ENCODE measurements around the gene EFNA2. TPM values are rescaled to one million over a fixed set of nuclear protein-coding genes. Genes with fewer than 3 reads are reported as not detected.
A peak's percentile ranks its signal among the peaks of the same experiment; 100 is the strongest.

Gene EFNA2
- total and polyA plus RNA-seq, 5 experiments from 2014 or later: not detected

GRCh38 chr19:1250437-1251260 lies 35.0 kb upstream of the EFNA2 start:
- Mint-ChIP-seq H3K36me3 (peaks cover 0 to 18% (median 0%) of the 10 kb centered on the region in 3 donors), H3K4me3 (peak overlapping the region; percentile 88 to 96 (median 94)), H3K9me3 (no peaks in the 10 kb centered on the region), H3K27ac (peak overlapping the region in 9 of 10 donors; percentile 90 to 97 (median 94)), H3K27me3 (peaks cover 0 to 3% (median 0%) of the 10 kb centered on the region in 5 donors), H3K4me1 (peaks cover 10 to 26% (median 17%) of the 10 kb centered on the region in 4 donors)
- ATAC-seq (peak; percentile 8), DNase-seq (peak in 9 of 10 donors; percentile 62 to 89 (median 74))
- POLR2A ChIA-PET: interaction anchor here (0.6 to 13.6 kb wide), 6 partner anchors 14 to 248 kb away, joined by 3 to 480 read pairs (median 6); partner anchors contain the start of genes CIRBP and FAM174C

GRCh38 chr19:1251330-1252220 lies 34.1 kb upstream of the EFNA2 start:
- Mint-ChIP-seq H3K27me3 (peaks cover 0 to 3% (median 0%) of the 10 kb centered on the region in 5 donors), H3K4me1 (peaks cover 10 to 33% (median 21%) of the 10 kb centered on the region in 4 donors), H3K4me3 (peak overlapping the region; percentile 88 to 96 (median 94)), H3K36me3 (peaks cover 0 to 24% (median 0%) of the 10 kb centered on the region in 3 donors), H3K27ac (peak overlapping the region; percentile 87 to 97 (median 94)), H3K9me3 (no peaks in the 10 kb centered on the region)
- ATAC-seq: peak in 1 of 2 donors; percentile 6
- POLR2A ChIA-PET: interaction anchor here (0.6 to 13.6 kb wide), 6 partner anchors 13 to 176 kb away, joined by 3 to 480 read pairs (median 6); partner anchors contain the start of genes CIRBP and FAM174C
- DNase-seq: peak in 9 of 10 donors; percentile 54 to 84 (median 61)

DNA sequence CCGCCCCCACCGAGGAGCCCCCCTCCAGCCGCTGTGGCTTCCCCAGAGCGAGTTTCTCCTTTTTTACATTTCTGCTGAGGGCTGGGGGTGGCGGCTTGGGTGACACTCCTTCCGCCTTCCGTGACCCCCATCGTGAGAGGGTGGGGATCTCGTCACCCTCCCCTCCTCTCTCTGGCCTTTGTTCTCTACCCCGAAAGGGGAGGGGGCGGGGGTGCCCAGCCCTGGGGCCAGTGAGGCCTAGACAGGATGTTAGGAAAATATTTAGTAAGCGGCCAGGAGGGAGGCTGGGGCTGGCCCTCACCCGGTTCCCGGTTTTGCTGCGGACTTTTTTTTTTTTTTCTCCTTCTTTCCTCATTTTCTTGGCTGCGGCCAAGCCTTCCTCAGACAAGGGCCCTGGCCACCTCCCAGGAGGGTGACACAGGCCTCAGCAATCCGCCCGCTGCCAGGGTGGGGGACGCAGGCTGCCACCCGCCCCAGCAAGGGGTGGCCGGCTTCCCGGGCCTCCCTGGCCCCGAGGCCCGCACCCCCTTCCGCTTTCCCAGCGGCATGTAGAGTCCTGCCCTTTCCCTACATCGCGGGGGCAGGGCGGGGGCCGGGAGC lies 33.4 kb upstream of the EFNA2 start:
- Mint-ChIP-seq H3K27me3 (peaks cover 0 to 3% (median 0%) of the 10 kb centered on the region in 5 donors), H3K4me1 (peaks cover 10 to 36% (median 23%) of the 10 kb centered on the region in 4 donors), H3K36me3 (peaks cover 0 to 28% (median 0%) of the 10 kb centered on the region in 3 donors), H3K27ac (peak overlapping the region; percentile 66 to 97 (median 90)), H3K9me3 (no peaks in the 10 kb centered on the region), H3K4me3 (peak overlapping the region; percentile 88 to 96 (median 94))
- ATAC-seq: peak; percentile 8 to 10
- POLR2A ChIA-PET: interaction anchor here (0.6 to 13.6 kb wide), 13 partner anchors 8 to 247 kb away, joined by 3 to 480 read pairs (median 6); partner anchors contain the start of genes CIRBP, FAM174C and RNU6-2
- peak; percentile 46 to 88 (median 71) for DNase-seq

DNA sequence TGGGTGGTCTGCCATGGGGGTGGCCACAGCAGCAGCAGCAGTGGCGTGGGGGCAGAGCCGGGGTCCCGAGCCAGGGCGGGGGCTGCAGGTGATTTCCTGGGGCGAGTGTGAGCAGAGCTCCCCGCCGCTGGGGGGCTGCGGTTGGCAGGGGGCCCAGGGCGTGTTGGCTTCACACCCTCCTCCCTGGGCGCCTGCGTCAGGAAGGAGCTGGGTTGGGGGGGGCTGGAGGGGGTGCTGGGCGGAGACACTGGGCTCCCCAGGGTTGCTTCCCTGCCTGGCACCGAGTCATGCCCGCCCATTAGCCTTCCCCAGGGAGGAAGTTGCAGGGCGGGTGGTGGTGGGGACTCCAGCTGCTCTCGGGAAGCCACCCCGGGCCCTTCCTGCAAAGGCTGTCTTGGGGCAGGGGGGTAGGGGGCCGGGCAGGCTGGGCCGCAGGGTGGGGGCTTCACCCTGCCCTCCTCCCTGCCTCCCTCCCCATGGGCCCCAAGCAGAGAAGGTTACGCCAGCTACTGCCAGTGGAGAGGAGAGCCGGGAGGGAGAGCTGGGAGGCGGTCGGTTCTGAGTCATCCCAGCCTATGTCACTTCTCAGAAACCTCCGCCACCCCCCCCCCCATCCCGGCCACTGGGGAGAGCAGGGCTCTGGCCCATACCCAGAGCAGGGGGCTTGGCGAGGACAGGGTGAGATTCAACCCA lies 32.7 kb upstream of the EFNA2 start:
- ATAC-seq: peak; percentile 7 to 31
- Mint-ChIP-seq H3K4me3 (peak overlapping the region; percentile 33 to 95 (median 73)), H3K27ac (peak overlapping the region; percentile 28 to 97 (median 84)), H3K36me3 (peaks cover 0 to 34% (median 4%) of the 10 kb centered on the region in 3 donors), H3K27me3 (peaks cover 0 to 3% (median 0%) of the 10 kb centered on the region in 5 donors), H3K9me3 (no peaks in the 10 kb centered on the region), H3K4me1 (peaks cover 15 to 40% (median 29%) of the 10 kb centered on the region in 4 donors)
- DNase-seq: peak; percentile 73 to 91 (median 80)
- POLR2A ChIA-PET: interaction anchor here (0.6 to 13.6 kb wide), 12 partner anchors 9 to 248 kb away, joined by 3 to 480 read pairs (median 5); partner anchors contain the start of genes CIRBP, FAM174C and RNU6-2

GRCh38 chr19:1253514-1254080 lies 32.1 kb upstream of the EFNA2 start:
- Mint-ChIP-seq H3K36me3 (peaks cover 0 to 35% (median 7%) of the 10 kb centered on the region in 3 donors), H3K4me3 (peak overlapping the region; percentile 33 to 95 (median 64)), H3K4me1 (peaks cover 15 to 45% (median 33%) of the 10 kb centered on the region in 4 donors), H3K27ac (peak overlapping the region; percentile 28 to 97 (median 84)), H3K27me3 (peaks cover 0 to 3% (median 0%) of the 10 kb centered on the region in 5 donors), H3K9me3 (no peaks in the 10 kb centered on the region)
- POLR2A ChIA-PET: interaction anchor here (0.7 to 13.6 kb wide), 9 partner anchors 10 to 226 kb away, joined by 3 to 480 read pairs (median 5); partner anchors contain the start of genes CIRBP and FAM174C
- ATAC-seq (no peak), DNase-seq (peak in 1 of 10 donors; percentile 24)

GRCh38 chr19:1254081-1254527 lies 31.6 kb upstream of the EFNA2 start:
- no peaks in the 10 kb centered on the region for H3K9me3 Mint-ChIP-seq
- POLR2A ChIA-PET: interaction anchor here (1.2 to 13.6 kb wide), 5 partner anchors 10 to 226 kb away, joined by 4 to 480 read pairs (median 6); partner anchors contain the start of gene CIRBP
- DNase-seq (no peak), ATAC-seq (no peak)
- H3K4me3 Mint-ChIP-seq: peak overlapping the region in 4 of 10 donors; percentile 33 to 59 (median 44)
- peaks cover 0 to 3% (median 0%) of the 10 kb centered on the region in 5 donors for H3K27me3 Mint-ChIP-seq
- peaks cover 15 to 50% (median 38%) of the 10 kb centered on the region in 4 donors for H3K4me1 Mint-ChIP-seq
- peak overlapping the region in 3 of 10 donors; percentile 75 to 90 (median 88) for H3K27ac Mint-ChIP-seq
- peaks cover 0 to 35% (median 7%) of the 10 kb centered on the region in 3 donors for H3K36me3 Mint-ChIP-seq

DNA sequence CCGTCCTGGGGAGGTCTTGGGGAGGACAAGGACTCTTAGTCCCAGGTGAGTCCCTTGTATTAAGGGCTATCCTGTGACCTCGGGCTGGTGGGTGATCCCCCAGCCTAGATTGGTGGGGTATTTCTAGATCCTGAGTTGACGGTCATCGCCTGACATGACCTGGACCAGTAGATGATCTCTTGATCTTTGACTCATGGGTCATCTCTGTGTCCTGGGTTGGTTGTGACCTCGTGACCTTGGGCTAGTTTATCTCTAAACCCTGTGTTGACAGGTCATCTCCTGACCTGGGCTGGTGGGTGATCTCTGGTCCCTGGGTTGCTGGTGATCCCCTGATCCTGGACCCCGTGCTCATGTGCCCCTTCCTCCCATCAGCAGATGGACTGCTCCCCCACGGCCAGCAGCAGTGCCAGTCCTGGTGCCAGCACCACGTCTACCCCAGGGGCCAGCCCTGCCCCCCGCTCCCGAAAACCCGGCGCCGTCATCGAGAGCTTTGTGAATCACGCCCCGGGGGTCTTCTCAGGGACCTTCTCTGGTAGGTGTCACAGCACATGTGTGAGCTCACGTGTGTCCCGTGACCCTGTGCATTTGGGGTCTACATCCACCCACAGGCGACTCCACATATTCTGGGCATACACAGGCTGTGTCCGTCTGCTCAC lies 31.0 kb upstream of the EFNA2 start:
- H3K4me3 Mint-ChIP-seq: peak overlapping the region in 9 of 10 donors; percentile 9 to 59 (median 45)
- no peak for DNase-seq
- ATAC-seq: no peak
- peak overlapping the region in 7 of 10 donors; percentile 13 to 90 (median 75) for H3K27ac Mint-ChIP-seq
- peaks cover 0 to 3% (median 0%) of the 10 kb centered on the region in 5 donors for H3K27me3 Mint-ChIP-seq
- H3K4me1 Mint-ChIP-seq: peaks cover 15 to 55% (median 43%) of the 10 kb centered on the region in 4 donors
- H3K9me3 Mint-ChIP-seq: no peaks in the 10 kb centered on the region
- POLR2A ChIA-PET: interaction anchor here (1.7 to 13.6 kb wide), 3 partner anchors 10 to 21 kb away, joined by 6 to 480 read pairs (median 30); partner anchors contain the start of genes CIRBP and FAM174C
- peaks cover 0 to 35% (median 7%) of the 10 kb centered on the region in 3 donors for H3K36me3 Mint-ChIP-seq

DNA sequence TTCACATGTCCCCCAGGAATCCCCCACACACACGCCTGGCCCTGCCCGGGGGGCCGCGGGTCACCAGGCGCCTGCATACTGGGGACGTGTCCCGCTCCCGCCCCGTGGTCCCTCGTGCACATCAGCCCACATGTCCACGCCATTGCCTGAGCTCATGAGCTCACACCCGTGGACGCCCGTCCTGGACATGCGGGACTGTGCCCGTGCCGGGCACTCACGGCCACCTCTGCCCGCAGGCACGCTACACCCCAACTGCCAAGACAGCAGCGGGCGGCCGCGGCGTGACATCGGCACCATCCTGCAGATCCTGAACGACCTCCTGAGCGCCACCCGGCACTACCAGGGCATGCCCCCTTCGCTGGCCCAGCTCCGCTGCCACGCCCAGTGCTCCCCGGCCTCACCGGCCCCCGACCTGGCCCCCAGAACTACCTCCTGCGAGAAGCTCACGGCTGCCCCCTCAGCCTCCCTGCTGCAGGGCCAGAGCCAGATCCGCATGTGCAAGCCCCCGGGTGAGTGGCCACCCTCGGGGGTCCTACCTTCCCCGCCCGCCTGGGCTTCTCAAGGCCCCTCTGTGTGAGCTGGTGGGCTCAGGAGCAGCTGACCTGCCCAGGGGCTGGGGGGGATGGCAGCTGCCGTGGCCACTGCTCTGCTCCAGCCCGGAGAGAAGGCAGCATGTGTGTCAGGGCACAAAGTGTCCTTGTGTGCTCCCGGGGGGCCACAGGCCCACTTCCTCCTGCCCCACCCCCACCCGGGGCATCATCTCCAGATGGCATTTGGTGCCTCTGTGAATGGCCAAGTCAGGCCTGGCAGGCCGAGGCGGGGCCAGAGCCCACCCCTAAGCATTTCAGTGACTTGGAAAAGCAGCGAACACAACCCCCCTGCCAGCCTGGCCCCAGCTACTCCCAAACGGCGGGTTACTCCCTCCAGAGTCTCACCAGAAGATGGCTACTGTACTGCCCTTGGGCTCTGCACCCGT lies 30.2 kb upstream of the EFNA2 start:
- Mint-ChIP-seq H3K9me3 (no peaks in the 10 kb centered on the region), H3K27me3 (peaks cover 0 to 3% (median 0%) of the 10 kb centered on the region in 5 donors), H3K4me1 (peaks cover 19 to 60% (median 48%) of the 10 kb centered on the region in 4 donors), H3K27ac (peak overlapping the region in 5 of 10 donors; percentile 13 to 90 (median 75)), H3K4me3 (peak overlapping the region in 5 of 10 donors; percentile 7 to 59 (median 56)), H3K36me3 (peaks cover 0 to 35% (median 7%) of the 10 kb centered on the region in 3 donors)
- POLR2A ChIA-PET: interaction anchor here (0.6 to 13.6 kb wide), 7 partner anchors 9 to 932 kb away, joined by 3 to 480 read pairs (median 4); partner anchors contain the start of genes CIRBP and FAM174C
- DNase-seq (no peak), ATAC-seq (no peak)
